Smooth muscle cell (in vitro differentiated cells): ENCODE data around the gene DHRS3. TPM values are rescaled to one million over a fixed set of nuclear protein-coding genes. Genes with fewer than 3 reads are reported as not detected.

Source experiments
- DNase-seq: peaks from one replicate; lab custom pipeline; 2025; ENCODE audit not compliant: unreplicated experiment; lab: John Stamatoyannopoulos, UW
- H2AFZ ChIP-seq: fragments of 200-600 bp; sonication (generic); 2 replicates; pipeline ENCODE4 v1.6.0; 2016; ENCODE audit warnings: antibody characterized with exemption, low read depth, mild to moderate bottlenecking
- H3F3A ChIP-seq: fragments of 200-600 bp; sonication (generic); 2 replicates; pipeline ENCODE4 v1.6.0; 2017; ENCODE audit warnings: antibody characterized with exemption, low read depth
- H3K27ac ChIP-seq: fragments of 200-600 bp; sonication (generic); 2 replicates; pipeline ENCODE4 v1.5.1; 2016; ENCODE audit warnings: low read depth, mild to moderate bottlenecking
- H3K27me3 ChIP-seq: fragments of 200-600 bp; sonication (generic); 2 replicates; pipeline ENCODE4 v1.6.1; 2016; ENCODE audit warnings: low read depth, mild to moderate bottlenecking
- H3K36me3 ChIP-seq: fragments of 200-600 bp; sonication (generic); 2 replicates; pipeline ENCODE4 v1.5.1; 2016; ENCODE audit warnings: low read depth
- H3K4me1 ChIP-seq: fragments of 200-600 bp; sonication (generic); 2 replicates; pipeline ENCODE4 v1.5.1; 2016; ENCODE audit warnings: low read depth
- H3K4me2 ChIP-seq: fragments of 200-600 bp; sonication (generic); 2 replicates; pipeline ENCODE4 v1.6.0; 2016; ENCODE audit warnings: mild to moderate bottlenecking
- H3K4me3 ChIP-seq: fragments of 200-600 bp; sonication (generic); 2 replicates; pipeline ENCODE4 v1.5.1; 2016; ENCODE audit warnings: mild to moderate bottlenecking
- H3K79me2 ChIP-seq: fragments of 200-600 bp; sonication (generic); 2 replicates; pipeline ENCODE4 v1.6.0; 2016; ENCODE audit warnings: low read depth, mild to moderate bottlenecking
- H3K9ac ChIP-seq: fragments of 200-600 bp; sonication (generic); 2 replicates; pipeline ENCODE4 v1.6.0; 2016; ENCODE audit warnings: low read depth
- H3K9me3 ChIP-seq: fragments of 200-600 bp; sonication (generic); replicated peaks from 2 replicates; pipeline ENCODE4 v1.5.1; 2016; ENCODE audit warnings: low read depth
- H4K20me1 ChIP-seq: fragments of 200-600 bp; sonication (generic); 2 replicates; pipeline ENCODE4 v1.6.0; 2016; ENCODE audit warnings: low read depth
- CTCF ChIP-seq: fragments of 200-600 bp; sonication (generic); IDR thresholded peaks from 2 replicates; pipeline ENCODE4 v1.5.1; 2017; ENCODE audit warnings: borderline replicate concordance, mild to moderate bottlenecking, antibody characterized with exemption; ENCODE audit not compliant: insufficient read depth, poor library complexity, severe bottlenecking
- WGBS: methylation state at CpG from one replicate; pipeline ENCODE4 v1.1.7; 2016; ENCODE audit warnings: low lambda C conversion rate; 5-methylcytosine and 5-hydroxymethylcytosine counted together
- polyA plus RNA-seq: library from polyadenylated mRNA; unstranded; fragments of >200 nt; fragmentation: Nextera tagmentation; extraction: Ambion mirVana; gene quantifications from 2 replicates; pipeline ENCODE4 v1.2.1, GENCODE V29; 2016
- total RNA-seq: library from RNA; depleted of rRNA; stranded (reverse); fragments of >200 nt; gene quantifications from 2 replicates; pipeline ENCODE4 v1.2.3, GENCODE V29; 2014

Gene DHRS3
- total and polyA plus RNA-seq, 2 experiments from 2014 or later, result 0.89 to 2.7 TPM

GRCh38 chr1:12644829-12645228 lies 26.8 kb upstream of the DHRS3 start:
- no peak overlapping the region for H3K4me2 ChIP-seq
- H3K36me3 ChIP-seq, result no peaks in the 10 kb centered on the region
- H3K9me3 ChIP-seq, result no peaks in the 10 kb centered on the region
- no peak overlapping the region for H3K9ac ChIP-seq
- TF ChIP-seq CTCF, result no peak
- DNase-seq, result no peak
- H3K4me3 ChIP-seq, result no peak overlapping the region
- WGBS, result 79% methylated on average over 2 of the region's 2 CpGs
- H3F3A ChIP-seq, result no peaks in the 10 kb centered on the region
- H3K79me2 ChIP-seq, result no peaks in the 10 kb centered on the region
- H4K20me1 ChIP-seq, result no peaks in the 10 kb centered on the region
- H3K27ac ChIP-seq, result no peak overlapping the region
- peaks cover 22% of the 10 kb centered on the region for H3K27me3 ChIP-seq
- H3K4me1 ChIP-seq, result no peaks in the 10 kb centered on the region
- no peak overlapping the region for H2AFZ ChIP-seq

- Histone ChIP-seq H3K36me3 (no peaks in the 10 kb centered on the region), H3K79me2 (no peaks in the 10 kb centered on the region), H3K4me3 (no peak overlapping the region), H3K9ac (no peak overlapping the region), H3K27me3 (peaks cover 22% of the 10 kb centered on the region), H3K4me1 (no peaks in the 10 kb centered on the region), H3K27ac (no peak overlapping the region), H4K20me1 (no peaks in the 10 kb centered on the region), H3K4me2 (no peak overlapping the region), H2AFZ (no peak overlapping the region), H3K9me3 (no peaks in the 10 kb centered on the region), H3F3A (no peaks in the 10 kb centered on the region)
- TF ChIP-seq CTCF, result no peak
- DNase-seq, result no peak
- 76% methylated on average over 2 of the region's 2 CpGs for WGBS
These were observed 26.2 kb upstream of the DHRS3 start for GRCh38 chr1:12644237-12644636.

GRCh38 chr1:12643785-12644184 lies 25.8 kb upstream of the DHRS3 start, which contains the start of gene AADACL4:
AADACL4 (plus strand) TSS chr1:12644085; CDS start chr1:12644547, 462 bp downstream.
- Histone ChIP-seq H3K27me3 (peaks cover 22% of the 10 kb centered on the region), H3K4me2 (no peak within 1 kb of the TSS), H3K4me3 (no peak within 1 kb of the TSS), H3K9me3 (no peaks in the 10 kb centered on the region), H4K20me1 (no peaks in the 10 kb centered on the region), H3K27ac (no peak within 1 kb of the TSS), H3K4me1 (no peaks in the 10 kb centered on the region), H3F3A (no peaks in the 10 kb centered on the region), H2AFZ (no peak within 1 kb of the TSS), H3K9ac (no peak within 1 kb of the TSS), H3K79me2 (no peaks in the 10 kb centered on the region), H3K36me3 (no peaks in the 10 kb centered on the region)
- no peak for DNase-seq
- TF ChIP-seq CTCF, result no peak
- 83% methylated on average over 7 of the region's 7 CpGs for WGBS

- Histone ChIP-seq H3K79me2 (no peaks in the 10 kb centered on the region), H3K4me2 (no peak overlapping the region), H3K4me1 (no peaks in the 10 kb centered on the region), H4K20me1 (no peaks in the 10 kb centered on the region), H3F3A (no peaks in the 10 kb centered on the region), H3K36me3 (no peaks in the 10 kb centered on the region), H3K9ac (no peak overlapping the region), H2AFZ (no peak overlapping the region), H3K27ac (no peak overlapping the region), H3K4me3 (no peak overlapping the region), H3K9me3 (no peaks in the 10 kb centered on the region), H3K27me3 (peaks cover 22% of the 10 kb centered on the region)
- WGBS, result 98% methylated on average over 2 of the region's 2 CpGs
- no peak for DNase-seq
- TF ChIP-seq CTCF, result no peak
These were observed 25.1 kb upstream of the DHRS3 start for GRCh38 chr1:12643079-12643478.
